Lung (tissue), 12 donors: Measurements from ENCODE around the gene SRC. TPM values are rescaled to one million over a fixed set of nuclear protein-coding genes. Genes with fewer than 3 reads are reported as not detected.

Experiments
- ATAC-seq: fragments of 200-7000 bp; cut with Tn5 transposase; one replicate; pipeline ENCODE4 v1.9.1; 2020; ENCODE audit warnings: moderate number of reproducible peaks; ENCODE audit not compliant: insufficient read depth, low FRiP score
- DNase-seq, 3 donors: peaks; one replicate each; pipeline ENCODE4 v3.0.0-alpha.2; 2013 to 2017
- H3K27ac ChIP-seq, 2 donors: one replicate each; pipeline ENCODE4 v1.5.1; 2013; ENCODE audit warnings: mild to moderate bottlenecking in 2 of 2, moderate library complexity in 2 of 2, control low read depth in 1 of 2, inconsistent platforms in 1 of 2, low read depth in 1 of 2, low read length in 1 of 2
- H3K27me3 ChIP-seq, 3 donors: one replicate each; pipeline ENCODE4 v1.5.1; 2013; ENCODE audit warnings: low read length in 2 of 3; ENCODE audit not compliant: control insufficient read depth in 3 of 3, insufficient read depth in 3 of 3
- H3K36me3 ChIP-seq, 4 donors: one replicate each; pipeline ENCODE4 v1.5.1; 2013; ENCODE audit warnings: low read length in 4 of 4, mild to moderate bottlenecking in 1 of 4, moderate library complexity in 1 of 4; ENCODE audit not compliant: control insufficient read depth in 4 of 4, insufficient read depth in 4 of 4
- H3K4me1 ChIP-seq, 5 donors: one replicate each; pipeline ENCODE4 v1.5.1; 2013; ENCODE audit warnings: low read length in 5 of 5, mild to moderate bottlenecking in 2 of 5, moderate library complexity in 1 of 5; ENCODE audit not compliant: control insufficient read depth in 5 of 5, insufficient read depth in 5 of 5
- H3K4me3 ChIP-seq: one replicate; pipeline ENCODE4 v1.5.1; 2013; ENCODE audit warnings: mild to moderate bottlenecking, control low read depth, moderate library complexity
- H3K9ac ChIP-seq, 2 donors: one replicate each; pipeline ENCODE4 v1.5.1; 2013; ENCODE audit warnings: low read length in 2 of 2, control low read depth in 1 of 2; ENCODE audit not compliant: insufficient read depth in 1 of 2
- H3K9me3 ChIP-seq, 4 donors: one replicate each; pipeline ENCODE4 v1.5.1; 2013; ENCODE audit warnings: low read length in 3 of 4, mild to moderate bottlenecking in 1 of 4, moderate library complexity in 1 of 4; ENCODE audit not compliant: control insufficient read depth in 4 of 4, insufficient read depth in 3 of 4
- WGBS, 2 donors: extraction: QIAGEN DNeasy Blood & Tissue Kit; methylation state at CpG; one replicate each; pipeline ENCODE4 v1.1.7; 2013; 5-methylcytosine and 5-hydroxymethylcytosine counted together
- polyA plus RNA-seq, 2 donors: library from polyadenylated mRNA; stranded (reverse); fragments of 200-250 nt; gene quantifications; one replicate each; pipeline ENCODE4 v1.2.1, GENCODE V29; 2013
- total RNA-seq, 2 donors: library from RNA; depleted of rRNA in 1 of 2; stranded (reverse); fragments of >200 nt in 1 of 2; gene quantifications; one replicate each; pipeline ENCODE4 v1.2.1, GENCODE V29; 2014 to 2021
- TF ChIP-seq, protein P1 (sequence below): IDR thresholded peaks from 2 replicates; pipeline ENCODE4 v1.5.1; 2012; ENCODE audit warnings: mild to moderate bottlenecking; ENCODE audit errors: control extremely low read depth, extremely low read depth
- donor health status: control.
- donor health status: control.
- donor health status: Bipolar disorder and iron deficiency.
- donor health status: healthy.
- donor health status: DM: yes; HTN: yes; CAD: no.

SRC gene
- total and polyA plus RNA-seq, 4 donors, result 35.6 to 69.5 (median 50.1) TPM

DNA sequence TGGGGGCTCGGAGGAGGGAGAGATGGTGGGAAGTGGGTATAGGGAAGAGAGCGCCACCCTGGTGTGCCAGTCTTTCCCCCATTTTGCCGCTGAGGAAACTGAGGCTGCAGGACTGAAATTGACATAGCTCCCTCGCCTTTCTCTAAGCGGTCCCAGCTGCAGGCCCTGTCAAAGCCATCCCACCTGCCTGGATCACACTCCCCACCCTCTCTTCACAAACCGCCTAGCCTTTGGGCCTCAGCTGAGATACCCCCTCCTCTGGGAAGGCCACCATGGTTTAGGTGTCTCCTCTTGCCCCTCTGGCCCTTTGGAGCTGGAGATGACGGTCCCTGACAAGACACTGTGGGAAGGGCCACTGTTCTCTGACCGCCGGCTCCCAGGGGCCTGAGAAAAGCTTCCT is 16.9 kb downstream of the SRC start:
- Histone ChIP-seq H3K27me3 (no peaks in the 10 kb centered on the region), H3K36me3 (peaks cover 0 to 20% (median 6%) of the 10 kb centered on the region in 4 donors), H3K9ac (no peak overlapping the region), H3K4me1 (peaks cover 0 to 15% (median 4%) of the 10 kb centered on the region in 5 donors), H3K27ac (no peak overlapping the region), H3K4me3 (no peak overlapping the region), H3K9me3 (no peaks in the 10 kb centered on the region)
- peak in 1 of 3 donors; percentile 8 for DNase-seq
- WGBS, 2 donors, result 96 to 97% methylated on average over 9 of the region's 9 CpGs
- no peak for ATAC-seq
- TF ChIP-seq, protein P1, sequence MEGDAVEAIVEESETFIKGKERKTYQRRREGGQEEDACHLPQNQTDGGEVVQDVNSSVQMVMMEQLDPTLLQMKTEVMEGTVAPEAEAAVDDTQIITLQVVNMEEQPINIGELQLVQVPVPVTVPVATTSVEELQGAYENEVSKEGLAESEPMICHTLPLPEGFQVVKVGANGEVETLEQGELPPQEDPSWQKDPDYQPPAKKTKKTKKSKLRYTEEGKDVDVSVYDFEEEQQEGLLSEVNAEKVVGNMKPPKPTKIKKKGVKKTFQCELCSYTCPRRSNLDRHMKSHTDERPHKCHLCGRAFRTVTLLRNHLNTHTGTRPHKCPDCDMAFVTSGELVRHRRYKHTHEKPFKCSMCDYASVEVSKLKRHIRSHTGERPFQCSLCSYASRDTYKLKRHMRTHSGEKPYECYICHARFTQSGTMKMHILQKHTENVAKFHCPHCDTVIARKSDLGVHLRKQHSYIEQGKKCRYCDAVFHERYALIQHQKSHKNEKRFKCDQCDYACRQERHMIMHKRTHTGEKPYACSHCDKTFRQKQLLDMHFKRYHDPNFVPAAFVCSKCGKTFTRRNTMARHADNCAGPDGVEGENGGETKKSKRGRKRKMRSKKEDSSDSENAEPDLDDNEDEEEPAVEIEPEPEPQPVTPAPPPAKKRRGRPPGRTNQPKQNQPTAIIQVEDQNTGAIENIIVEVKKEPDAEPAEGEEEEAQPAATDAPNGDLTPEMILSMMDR, result no peak

DNA sequence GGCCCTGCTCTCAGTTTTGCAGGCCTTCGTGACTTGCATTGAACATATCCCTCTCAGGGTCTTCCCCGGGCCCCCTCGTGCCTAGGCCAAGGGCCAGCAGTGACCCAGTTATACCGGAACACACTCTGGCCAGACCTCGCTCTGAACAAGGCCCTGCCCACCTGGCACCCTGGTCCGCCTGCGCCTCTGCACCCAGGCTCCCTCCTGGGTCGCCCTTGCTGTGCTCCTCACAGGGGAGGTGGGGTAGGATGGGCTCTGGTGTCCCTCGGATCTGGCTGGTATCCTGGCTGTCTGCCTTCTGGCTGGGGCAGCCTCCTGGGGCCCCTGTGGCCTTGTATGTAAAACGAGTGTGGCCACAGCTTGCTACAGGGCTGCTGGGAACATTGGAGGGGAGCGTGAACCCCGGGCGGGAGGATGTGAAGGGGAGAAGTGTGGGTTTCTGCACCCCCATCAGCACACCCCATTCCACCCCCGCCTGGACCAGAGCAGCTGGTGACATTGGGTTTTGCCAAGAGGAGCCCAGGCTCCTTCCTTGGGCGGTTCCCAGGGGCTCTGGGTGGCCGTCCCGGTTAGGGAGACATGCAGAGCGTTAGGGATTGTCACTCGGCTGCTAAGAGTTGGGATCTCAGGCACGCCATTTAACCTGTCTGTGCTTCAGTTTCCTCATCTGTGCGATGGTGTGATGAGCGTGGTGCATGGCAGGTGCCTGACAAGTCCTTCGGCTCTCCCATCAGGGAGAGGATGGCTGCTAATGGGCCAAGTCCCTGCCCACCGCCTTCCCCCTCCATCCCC is 17.5 kb downstream of the SRC start:
- peak in 1 of 3 donors; percentile 11 for DNase-seq

DNA sequence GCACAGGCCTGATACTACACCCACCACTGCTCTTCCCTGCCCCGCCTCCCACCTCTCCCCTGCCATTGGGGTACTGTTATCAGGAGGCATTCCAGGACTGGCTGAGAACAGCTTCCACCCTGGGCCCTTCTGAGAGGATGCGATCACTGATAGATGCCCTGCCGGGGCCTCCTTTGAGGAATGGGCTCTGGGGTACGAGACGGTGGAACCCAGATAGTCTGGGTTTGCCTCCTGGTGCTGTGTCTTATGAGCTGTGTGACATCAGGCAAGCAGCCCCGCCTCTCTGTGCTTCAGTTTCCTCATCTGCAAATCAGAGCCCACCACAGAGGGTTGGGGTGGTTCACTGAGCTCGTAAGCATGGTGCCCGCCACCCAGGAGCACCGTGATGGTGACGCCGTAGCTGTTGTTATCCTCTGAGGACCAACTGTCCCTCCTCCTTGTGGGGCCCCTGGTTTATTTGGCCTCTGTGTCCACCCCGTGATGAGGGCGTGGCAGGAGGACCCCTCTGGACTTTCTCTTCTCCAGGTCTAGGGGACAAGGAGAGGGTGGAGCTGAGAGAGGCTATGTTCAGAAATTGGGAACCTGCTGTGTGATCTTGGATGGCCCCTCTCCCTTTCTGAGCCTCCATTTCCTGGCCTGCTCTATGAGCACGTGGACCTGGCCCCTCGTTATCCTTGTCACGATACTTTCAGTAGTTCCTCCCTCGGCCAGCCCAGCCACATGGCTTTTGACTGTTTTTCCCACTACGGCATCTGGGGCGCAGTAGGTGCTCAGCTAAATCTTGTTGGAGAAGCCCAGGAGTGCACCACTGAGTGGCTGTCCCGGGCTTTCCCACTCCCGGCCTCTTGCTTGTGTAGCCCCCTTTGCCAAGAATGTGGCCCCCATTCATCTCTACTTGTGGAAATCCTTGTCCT is 18.3 kb downstream of the SRC start:
- TF ChIP-seq, protein P1, result no peak
- DNase-seq, result peak in 1 of 3 donors; percentile 4

More for the DNA sequence above, 17.5 kb downstream of the SRC start:
- no peak overlapping the region for H3K27ac ChIP-seq
- WGBS, 2 donors, result 91 to 93% methylated on average over 24 of the region's 24 CpGs
- no peaks in the 10 kb centered on the region for H3K27me3 ChIP-seq
- no peak for ATAC-seq
- H3K36me3 ChIP-seq, result peaks cover 0 to 20% (median 6%) of the 10 kb centered on the region in 4 donors
- peaks cover 0 to 9% (median under 1%) of the 10 kb centered on the region in 5 donors for H3K4me1 ChIP-seq
- no peak overlapping the region for H3K9ac ChIP-seq
- H3K4me3 ChIP-seq, result no peak overlapping the region
- H3K9me3 ChIP-seq, result no peaks in the 10 kb centered on the region
- TF ChIP-seq, protein P1, result no peak

More for the DNA sequence above, 18.3 kb downstream of the SRC start:
- no peaks in the 10 kb centered on the region for H3K9me3 ChIP-seq
- no peak for ATAC-seq
- H3K4me3 ChIP-seq, result no peak overlapping the region
- H3K27ac ChIP-seq, result peak overlapping the region in 1 of 2 donors; percentile 6
- 92 to 93% methylated on average over 21 of the region's 21 CpGs for WGBS, 2 donors
- H3K36me3 ChIP-seq, result peaks cover 0 to 20% (median 6%) of the 10 kb centered on the region in 4 donors
- peaks cover 0 to under 1% (median 0%) of the 10 kb centered on the region in 5 donors for H3K4me1 ChIP-seq
- no peak overlapping the region for H3K9ac ChIP-seq
- no peaks in the 10 kb centered on the region for H3K27me3 ChIP-seq
